HCT116 (cell line): ENCODE data around the gene CCNL2. TPM values are rescaled to one million over a fixed set of nuclear protein-coding genes. Genes with fewer than 3 reads are reported as not detected.
A peak's percentile ranks its signal among the peaks of the same experiment; 100 is the strongest.

Source experiments
- ATAC-seq: fragments of 200-7000 bp; cut with Tn5 transposase; 2 replicates; pipeline ENCODE4 v1.9.1; 2020; ENCODE audit warnings: mild to moderate bottlenecking, moderate library complexity
- BruUV-seq: library from RNA; stranded (reverse); fragments of 400-500 nt; replicated peaks from 2 replicates; lab custom pipeline; 2021; lab: Mats Ljungman, UMichigan
- CTCF ChIA-PET: fragments of 300-600 bp; sonication (Branson Sonifier 250); formaldehyde crosslinking; loops from one replicate; lab custom pipeline; 2021; ENCODE audit warnings: antibody characterized with exemption; lab: Charles Lee
- POLR2A ChIA-PET: fragments of 300-600, 350-600 bp; sonication (Branson Sonifier 250); formaldehyde crosslinking; loops from one replicate; lab custom pipeline; 2021; ENCODE audit warnings: antibody characterized with exemption; lab: Charles Lee
- RAD21 ChIA-PET, 2 experiments: fragments of 300-600 bp; sonication (Branson Sonifier 250); formaldehyde crosslinking; loops; one replicate each; lab custom pipeline; 2023; ENCODE audit warnings: low total read pairs in 2 of 2; ENCODE audit not compliant: uncharacterized antibody in 2 of 2, unreplicated experiment in 2 of 2, low non-redundant PET in 1 of 2; lab: Charles Lee
- DNase-seq: peaks from one replicate; pipeline ENCODE4 v3.0.0-alpha.2; 2010; ENCODE audit warnings: low read depth, low spot score
- H2AFZ ChIP-seq: fragments of 200-600 bp; shearing (Covaris generic), sonication (generic); 2 replicates; pipeline ENCODE4 v1.6.1; 2017; ENCODE audit warnings: low read depth, mixed run types, mixed read lengths, antibody characterized with exemption, low read length; ENCODE audit not compliant: poor library complexity, severe bottlenecking
- H3K27ac ChIP-seq: 2 replicates; pipeline ENCODE4 v1.5.1; 2012; ENCODE audit warnings: low read depth, low read length
- H3K27me3 ChIP-seq: fragments of 200-600 bp; sonication (generic); 2 replicates; pipeline ENCODE4 v1.6.1; 2016; ENCODE audit warnings: mixed run types, low read length, mixed read lengths; ENCODE audit not compliant: insufficient read depth
- H3K36me3 ChIP-seq, 2 experiments: fragments of 200-500 bp in 1 of 2; fragments of 200-600 bp in 1 of 2; sonication (Bioruptor generic) in 1 of 2; sonication (generic) in 1 of 2; 2 replicates each; pipeline versions ENCODE4 v1.5.1 to v1.6.1; 2014 to 2016; ENCODE audit warnings: low read length in 2 of 2, inconsistent platforms in 1 of 2, mixed read lengths in 1 of 2, mixed run types in 1 of 2; ENCODE audit not compliant: insufficient read depth in 2 of 2, control insufficient read depth in 1 of 2
- H3K4me1 ChIP-seq, 2 experiments: fragments of 200-600 bp in 1 of 2; sonication (generic) in 1 of 2; 2 replicates each; pipeline versions ENCODE4 v1.5.1 to v1.6.1; 2012 to 2017; ENCODE audit warnings: low read length in 2 of 2, inconsistent platforms in 1 of 2, mild to moderate bottlenecking in 1 of 2, mixed read lengths in 1 of 2, mixed run types in 1 of 2, moderate library complexity in 1 of 2; ENCODE audit not compliant: insufficient read depth in 2 of 2, control insufficient read depth in 1 of 2
- H3K4me2 ChIP-seq: fragments of 200-600 bp; sonication (generic); 2 replicates; pipeline ENCODE4 v1.6.1; 2017; ENCODE audit warnings: mixed run types, low read length, mixed read lengths
- H3K4me3 ChIP-seq, 2 experiments: fragments of 200-600 bp in 1 of 2; sonication (generic) in 1 of 2; replicated peaks in 1 of 2; 2 replicates each; pipeline ENCODE4 v1.5.1; 2011 to 2016; ENCODE audit warnings: low read length in 2 of 2, control low read depth in 1 of 2, low read depth in 1 of 2, mild to moderate bottlenecking in 1 of 2, mixed read lengths in 1 of 2, mixed run types in 1 of 2
- H3K79me2 ChIP-seq: fragments of 200-600 bp; sonication (generic); 2 replicates; pipeline ENCODE4 v1.6.1; 2017; ENCODE audit warnings: mild to moderate bottlenecking, mixed run types, low read length, moderate library complexity, mixed read lengths; ENCODE audit not compliant: insufficient read depth
- H3K9ac ChIP-seq: fragments of 200-600 bp; sonication (generic); 2 replicates; pipeline ENCODE4 v1.6.1; 2016; ENCODE audit warnings: low read length, mixed read lengths
- H3K9me2 ChIP-seq: fragments of 200-600 bp; sonication (generic), shearing (Covaris generic); 2 replicates; pipeline ENCODE4 v1.6.1; 2017; ENCODE audit warnings: mixed run types, mild to moderate bottlenecking, moderate library complexity; ENCODE audit not compliant: insufficient read depth
- H3K9me3 ChIP-seq, 2 experiments: fragments of 200-500 bp in 1 of 2; fragments of 200-600 bp in 1 of 2; sonication (Bioruptor generic) in 1 of 2; sonication (generic) in 1 of 2; 2 replicates each; pipeline ENCODE4 v1.6.1; 2014 to 2017; ENCODE audit warnings: low read length in 2 of 2, mixed read lengths in 2 of 2, inconsistent platforms in 1 of 2, low read depth in 1 of 2, mild to moderate bottlenecking in 1 of 2, mixed run types in 1 of 2, moderate library complexity in 1 of 2; ENCODE audit not compliant: control insufficient read depth in 1 of 2, insufficient read depth in 1 of 2
- H4K20me1 ChIP-seq: fragments of 200-600 bp; sonication (generic), shearing (Covaris generic); 2 replicates; pipeline ENCODE4 v1.6.1; 2017; ENCODE audit warnings: mixed run types, mild to moderate bottlenecking, moderate library complexity; ENCODE audit not compliant: insufficient read depth
- CBX3 ChIP-seq: IDR thresholded peaks from 2 replicates; pipeline ENCODE4 v1.6.1; 2012; ENCODE audit warnings: low read depth
- EGR1 ChIP-seq: IDR thresholded peaks from 2 replicates; pipeline ENCODE4 v1.6.1; 2012; ENCODE audit warnings: low read depth
- ELF1 ChIP-seq: IDR thresholded peaks from 2 replicates; pipeline ENCODE4 v1.6.1; 2012; ENCODE audit warnings: low read depth, borderline replicate concordance
- EZH2 ChIP-seq: fragments of 200-600 bp; sonication (generic); IDR thresholded peaks from 2 replicates; pipeline ENCODE4 v1.6.1; 2017; ENCODE audit warnings: antibody characterized with exemption, mixed run types
- JUND ChIP-seq: IDR thresholded peaks from 2 replicates; pipeline ENCODE4 v1.6.1; 2012
- POLR2A ChIP-seq: IDR thresholded peaks from 2 replicates; pipeline ENCODE4 v1.7.0; 2011; ENCODE audit warnings: borderline replicate concordance; ENCODE audit not compliant: insufficient read depth, insufficient read length; ENCODE audit errors: extremely low read depth
- POLR2AphosphoS5 ChIP-seq: IDR thresholded peaks from 2 replicates; pipeline ENCODE4 v1.6.1; 2011; ENCODE audit warnings: mild to moderate bottlenecking, low read depth, low read length, moderate library complexity
- RAD21 ChIP-seq: IDR thresholded peaks from 2 replicates; pipeline ENCODE4 v1.6.1; 2012; ENCODE audit warnings: low read depth, mild to moderate bottlenecking
- TCF7L2 ChIP-seq: IDR thresholded peaks from 2 replicates; pipeline ENCODE4 v1.7.0; 2011; ENCODE audit warnings: borderline replicate concordance, inconsistent platforms; ENCODE audit not compliant: insufficient read depth, insufficient read length; ENCODE audit errors: extremely low read depth
- YY1 ChIP-seq: IDR thresholded peaks from 2 replicates; pipeline ENCODE4 v1.6.1; 2011; ENCODE audit warnings: low read length, low read depth, moderate library complexity, mild to moderate bottlenecking; ENCODE audit not compliant: insufficient replicate concordance; ENCODE audit errors: extremely low read depth
- intact Hi-C: fragments of 100-400 bp; cut with micrococcal nuclease; formaldehyde crosslinking; loops from 2 replicates; pipeline ENCODE4 v1.10.0; 2022
- total RNA-seq: library from RNA; stranded (reverse); gene quantifications from one replicate; pipeline ENCODE4 v1.2.1, GENCODE V29; 2021; ENCODE audit not compliant: unreplicated experiment
- TF ChIP-seq, protein P1 (sequence below): IDR thresholded peaks from 2 replicates; pipeline ENCODE4 v1.6.1; 2012
- TF ChIP-seq, protein P2 (sequence below): IDR thresholded peaks from 2 replicates; pipeline ENCODE4 v1.6.1; 2012; ENCODE audit warnings: low read depth
- TF ChIP-seq, protein P3 (sequence below), 3 experiments: fragments of 200-600 bp in 1 of 3; sonication (generic) in 1 of 3; IDR thresholded peaks in 2 of 3; conservative IDR thresholded peaks in 1 of 3; 2 replicates each; pipeline ENCODE4 v1.5.1; 2012 to 2017; ENCODE audit warnings: low read depth in 2 of 3, low read length in 2 of 3, antibody characterized with exemption in 1 of 3, borderline replicate concordance in 1 of 3, control low read depth in 1 of 3, mild to moderate bottlenecking in 1 of 3, mixed read lengths in 1 of 3, mixed run types in 1 of 3, moderate library complexity in 1 of 3; ENCODE audit not compliant: insufficient read depth in 1 of 3

CCNL2 gene
- total RNA-seq, 1 experiment from 2014 or later: 173 TPM

DNA sequence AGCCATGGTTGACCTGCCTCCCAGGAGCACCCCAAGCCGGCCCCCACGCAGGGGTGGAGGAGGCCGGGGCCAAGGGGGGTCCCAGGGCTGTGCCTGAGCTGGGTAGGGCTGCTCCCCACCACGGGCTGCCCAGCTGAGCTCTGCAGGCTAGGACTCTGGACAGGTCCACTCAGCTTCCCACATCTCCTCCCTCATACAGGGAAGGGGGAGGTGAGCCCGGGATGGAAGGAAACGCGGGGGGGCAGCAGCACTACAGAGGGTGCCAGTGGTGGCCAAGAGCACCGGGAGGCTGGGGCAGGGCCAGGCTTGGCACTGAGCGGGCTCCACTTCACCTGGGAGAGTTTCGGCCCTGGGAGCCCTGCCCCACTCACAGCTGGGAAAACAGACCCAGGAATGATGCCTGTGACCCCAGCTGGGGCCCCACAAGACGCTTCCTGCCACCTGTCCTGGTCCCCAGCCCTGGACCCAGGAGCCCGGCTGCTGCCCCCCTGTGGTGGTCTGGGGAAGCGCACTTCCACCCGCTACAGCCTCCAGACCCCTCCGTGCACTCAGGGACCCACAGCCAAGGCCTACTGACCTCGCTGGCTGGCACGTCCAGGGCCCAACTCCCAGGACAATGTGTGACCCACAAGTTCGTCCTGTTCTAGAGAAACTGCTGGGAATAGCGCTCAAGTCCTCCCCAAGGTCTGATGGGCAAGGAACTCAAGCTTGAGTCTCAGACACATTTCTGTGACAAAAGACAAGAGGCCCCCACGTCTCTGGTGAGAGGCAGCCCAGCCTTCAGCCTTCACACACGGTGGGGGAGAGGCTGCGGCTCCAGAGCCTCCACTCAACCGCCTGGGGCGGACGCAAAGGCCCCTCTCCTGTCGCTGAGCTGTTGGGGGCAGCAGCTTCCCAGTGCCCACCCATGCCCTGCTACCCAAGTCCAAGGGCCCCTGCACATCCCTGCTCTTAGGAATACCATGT lies 27.1 kb downstream of the CCNL2 start (continued):
- TF ChIP-seq, protein P1, sequence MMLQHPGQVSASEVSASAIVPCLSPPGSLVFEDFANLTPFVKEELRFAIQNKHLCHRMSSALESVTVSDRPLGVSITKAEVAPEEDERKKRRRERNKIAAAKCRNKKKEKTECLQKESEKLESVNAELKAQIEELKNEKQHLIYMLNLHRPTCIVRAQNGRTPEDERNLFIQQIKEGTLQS: no peak
- TF ChIP-seq POLR2AphosphoS5 (peak; percentile 22; the same call in 1 of the 2 replicates), ELF1 (no peak), CBX3 (no peak), RAD21 (peak; percentile 80)
- TF ChIP-seq, all 23 proteins: peak for 3

DNA sequence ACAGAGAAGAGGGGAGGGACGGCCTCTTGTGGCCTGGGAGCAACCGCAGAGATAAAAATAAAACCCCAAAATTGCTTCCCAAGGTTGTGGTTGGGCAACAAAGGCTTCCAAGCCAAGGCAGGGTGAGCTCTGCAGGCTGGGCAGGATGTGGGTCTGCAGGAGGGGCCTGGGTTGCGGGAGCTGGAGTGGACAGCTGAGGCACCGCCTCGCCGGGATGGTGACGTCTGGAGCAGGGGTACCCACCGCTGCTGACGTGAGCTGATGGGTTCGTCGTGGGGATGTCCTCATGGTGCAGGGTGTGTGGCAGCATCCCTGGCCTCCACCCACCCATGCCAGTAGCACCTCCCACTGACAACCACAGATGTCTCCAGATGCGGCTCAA lies 27.8 kb downstream of the CCNL2 start:
- no TSS peak for BruUV-seq
- Histone ChIP-seq H3K9me3 (peaks cover 0 to 10% of the 10 kb centered on the region in 2 experiments; a peak in 1 of 4 replicates), H4K20me1 (no peaks in the 10 kb centered on the region), H3K4me1 (peaks cover 10 to 27% of the 10 kb centered on the region in 2 experiments), H3K27ac (peak overlapping the region; percentile 27; the same call in 1 of the 2 replicates), H3K9ac (no peak overlapping the region), H3K4me2 (peak overlapping the region; percentile 8; the same call in 1 of the 2 replicates), H3K79me2 (peaks cover 29% of the 10 kb centered on the region), H2AFZ (no peak overlapping the region), H3K36me3 (peaks cover 0 to 11% of the 10 kb centered on the region in 2 experiments; a peak in 1 of 4 replicates), H3K9me2 (0 out of 2 replicates have a peak, but pooled peaks cover 3% of the 10 kb centered on the region), H3K27me3 (no peaks in the 10 kb centered on the region), H3K4me3 (no peak overlapping the region)
- ChIA-PET CTCF (no interaction called here), POLR2A (interaction anchor here (1.1 kb wide), 1 partner anchor 23 kb away, joined by 3 read pairs; no protein-coding TSS in a partner anchor), RAD21 (interaction anchor here in 1 of 2 experiments (1.1 kb wide), 1 partner anchor 11 kb away, joined by 3 read pairs; no protein-coding TSS in a partner anchor)
- DNase-seq (no peak), ATAC-seq (no peak)
- no peak for TF ChIP-seq JUND
- TF ChIP-seq EGR1: no peak
- TF ChIP-seq, protein P2, sequence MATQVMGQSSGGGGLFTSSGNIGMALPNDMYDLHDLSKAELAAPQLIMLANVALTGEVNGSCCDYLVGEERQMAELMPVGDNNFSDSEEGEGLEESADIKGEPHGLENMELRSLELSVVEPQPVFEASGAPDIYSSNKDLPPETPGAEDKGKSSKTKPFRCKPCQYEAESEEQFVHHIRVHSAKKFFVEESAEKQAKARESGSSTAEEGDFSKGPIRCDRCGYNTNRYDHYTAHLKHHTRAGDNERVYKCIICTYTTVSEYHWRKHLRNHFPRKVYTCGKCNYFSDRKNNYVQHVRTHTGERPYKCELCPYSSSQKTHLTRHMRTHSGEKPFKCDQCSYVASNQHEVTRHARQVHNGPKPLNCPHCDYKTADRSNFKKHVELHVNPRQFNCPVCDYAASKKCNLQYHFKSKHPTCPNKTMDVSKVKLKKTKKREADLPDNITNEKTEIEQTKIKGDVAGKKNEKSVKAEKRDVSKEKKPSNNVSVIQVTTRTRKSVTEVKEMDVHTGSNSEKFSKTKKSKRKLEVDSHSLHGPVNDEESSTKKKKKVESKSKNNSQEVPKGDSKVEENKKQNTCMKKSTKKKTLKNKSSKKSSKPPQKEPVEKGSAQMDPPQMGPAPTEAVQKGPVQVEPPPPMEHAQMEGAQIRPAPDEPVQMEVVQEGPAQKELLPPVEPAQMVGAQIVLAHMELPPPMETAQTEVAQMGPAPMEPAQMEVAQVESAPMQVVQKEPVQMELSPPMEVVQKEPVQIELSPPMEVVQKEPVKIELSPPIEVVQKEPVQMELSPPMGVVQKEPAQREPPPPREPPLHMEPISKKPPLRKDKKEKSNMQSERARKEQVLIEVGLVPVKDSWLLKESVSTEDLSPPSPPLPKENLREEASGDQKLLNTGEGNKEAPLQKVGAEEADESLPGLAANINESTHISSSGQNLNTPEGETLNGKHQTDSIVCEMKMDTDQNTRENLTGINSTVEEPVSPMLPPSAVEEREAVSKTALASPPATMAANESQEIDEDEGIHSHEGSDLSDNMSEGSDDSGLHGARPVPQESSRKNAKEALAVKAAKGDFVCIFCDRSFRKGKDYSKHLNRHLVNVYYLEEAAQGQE: no peak
- TF ChIP-seq POLR2A: no peak
- no peak for TF ChIP-seq RAD21
- TF ChIP-seq TCF7L2: no peak
- no peak for TF ChIP-seq YY1
- TF ChIP-seq EZH2: no peak
- TF ChIP-seq, protein P3, sequence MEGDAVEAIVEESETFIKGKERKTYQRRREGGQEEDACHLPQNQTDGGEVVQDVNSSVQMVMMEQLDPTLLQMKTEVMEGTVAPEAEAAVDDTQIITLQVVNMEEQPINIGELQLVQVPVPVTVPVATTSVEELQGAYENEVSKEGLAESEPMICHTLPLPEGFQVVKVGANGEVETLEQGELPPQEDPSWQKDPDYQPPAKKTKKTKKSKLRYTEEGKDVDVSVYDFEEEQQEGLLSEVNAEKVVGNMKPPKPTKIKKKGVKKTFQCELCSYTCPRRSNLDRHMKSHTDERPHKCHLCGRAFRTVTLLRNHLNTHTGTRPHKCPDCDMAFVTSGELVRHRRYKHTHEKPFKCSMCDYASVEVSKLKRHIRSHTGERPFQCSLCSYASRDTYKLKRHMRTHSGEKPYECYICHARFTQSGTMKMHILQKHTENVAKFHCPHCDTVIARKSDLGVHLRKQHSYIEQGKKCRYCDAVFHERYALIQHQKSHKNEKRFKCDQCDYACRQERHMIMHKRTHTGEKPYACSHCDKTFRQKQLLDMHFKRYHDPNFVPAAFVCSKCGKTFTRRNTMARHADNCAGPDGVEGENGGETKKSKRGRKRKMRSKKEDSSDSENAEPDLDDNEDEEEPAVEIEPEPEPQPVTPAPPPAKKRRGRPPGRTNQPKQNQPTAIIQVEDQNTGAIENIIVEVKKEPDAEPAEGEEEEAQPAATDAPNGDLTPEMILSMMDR (IDR thresholded peaks at IDR 0.05 in 2 of 3, conservative IDR thresholded peaks at IDR 0.05 in 1 of 3; ENCODE audit: borderline replicate concordance in 1 of 3, insufficient read depth in 1 of 3, low read depth in 2 of 3, low read length in 2 of 3): no peak
- intact Hi-C loops: no loop called here
